ENCODE data around the gene AKAP6. TPM values are rescaled to one million over a fixed set of nuclear protein-coding genes. Genes with fewer than 3 reads are reported as not detected.

AKAP6 gene
- total RNA-seq, 2 experiments from 2014 or later: 1.2 to 1.4 TPM

GRCh38 chr14:32408018-32408417 is 78.9 kb downstream of the AKAP6 start:
- ATAC-seq (no peak), DNase-seq (no peak)
- ChIA-PET CTCF (no interaction called here), POLR2A (no interaction called here)
- Mint-ChIP-seq H3K4me3 (no peak overlapping the region), H3K4me1 (ENCODE audit: low read depth) (no peaks in the 10 kb centered on the region), H3K36me3 (ENCODE audit: low read depth) (no peaks in the 10 kb centered on the region), H3K9me3 (no peaks in the 10 kb centered on the region), H3K27me3 (no peaks in the 10 kb centered on the region), H3K27ac (no peak overlapping the region)
- intact Hi-C loops (cut with micrococcal nuclease): no loop called here
- TF ChIP-seq, protein P1, sequence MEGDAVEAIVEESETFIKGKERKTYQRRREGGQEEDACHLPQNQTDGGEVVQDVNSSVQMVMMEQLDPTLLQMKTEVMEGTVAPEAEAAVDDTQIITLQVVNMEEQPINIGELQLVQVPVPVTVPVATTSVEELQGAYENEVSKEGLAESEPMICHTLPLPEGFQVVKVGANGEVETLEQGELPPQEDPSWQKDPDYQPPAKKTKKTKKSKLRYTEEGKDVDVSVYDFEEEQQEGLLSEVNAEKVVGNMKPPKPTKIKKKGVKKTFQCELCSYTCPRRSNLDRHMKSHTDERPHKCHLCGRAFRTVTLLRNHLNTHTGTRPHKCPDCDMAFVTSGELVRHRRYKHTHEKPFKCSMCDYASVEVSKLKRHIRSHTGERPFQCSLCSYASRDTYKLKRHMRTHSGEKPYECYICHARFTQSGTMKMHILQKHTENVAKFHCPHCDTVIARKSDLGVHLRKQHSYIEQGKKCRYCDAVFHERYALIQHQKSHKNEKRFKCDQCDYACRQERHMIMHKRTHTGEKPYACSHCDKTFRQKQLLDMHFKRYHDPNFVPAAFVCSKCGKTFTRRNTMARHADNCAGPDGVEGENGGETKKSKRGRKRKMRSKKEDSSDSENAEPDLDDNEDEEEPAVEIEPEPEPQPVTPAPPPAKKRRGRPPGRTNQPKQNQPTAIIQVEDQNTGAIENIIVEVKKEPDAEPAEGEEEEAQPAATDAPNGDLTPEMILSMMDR (IDR thresholded peaks at IDR 0.05): no peak

DNA sequence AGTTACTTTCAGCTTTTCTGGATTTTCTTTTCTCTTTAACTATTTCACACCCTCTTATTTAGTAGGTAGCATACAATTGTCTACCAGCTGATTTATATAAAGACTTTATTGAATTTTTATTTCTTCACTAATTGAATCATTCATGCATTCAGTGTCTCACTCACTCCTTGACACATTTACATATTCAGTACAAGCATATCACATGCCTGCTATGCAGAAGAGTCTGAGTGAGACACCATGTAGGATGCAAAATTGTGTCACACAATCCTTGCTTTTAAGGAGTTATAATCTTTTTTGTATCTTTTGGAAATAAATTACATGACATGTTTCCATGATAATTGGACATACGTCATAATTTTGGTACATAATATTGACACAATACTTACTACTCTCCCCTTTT is 83.0 kb downstream of the AKAP6 start:
- ATAC-seq: no peak
- H3K4me3 Mint-ChIP-seq: no peak overlapping the region
- no peaks in the 10 kb centered on the region for H3K36me3 Mint-ChIP-seq (ENCODE audit: low read depth)
- ChIA-PET CTCF (no interaction called here), POLR2A (no interaction called here)
- DNase-seq: no peak
- H3K9me3 Mint-ChIP-seq: no peaks in the 10 kb centered on the region
- intact Hi-C loops (cut with micrococcal nuclease): no loop called here
- H3K4me1 Mint-ChIP-seq (ENCODE audit: low read depth): no peaks in the 10 kb centered on the region
- TF ChIP-seq, protein P1 (IDR thresholded peaks at IDR 0.05): no peak
- H3K27ac Mint-ChIP-seq: no peak overlapping the region
- no peaks in the 10 kb centered on the region for H3K27me3 Mint-ChIP-seq

DNA sequence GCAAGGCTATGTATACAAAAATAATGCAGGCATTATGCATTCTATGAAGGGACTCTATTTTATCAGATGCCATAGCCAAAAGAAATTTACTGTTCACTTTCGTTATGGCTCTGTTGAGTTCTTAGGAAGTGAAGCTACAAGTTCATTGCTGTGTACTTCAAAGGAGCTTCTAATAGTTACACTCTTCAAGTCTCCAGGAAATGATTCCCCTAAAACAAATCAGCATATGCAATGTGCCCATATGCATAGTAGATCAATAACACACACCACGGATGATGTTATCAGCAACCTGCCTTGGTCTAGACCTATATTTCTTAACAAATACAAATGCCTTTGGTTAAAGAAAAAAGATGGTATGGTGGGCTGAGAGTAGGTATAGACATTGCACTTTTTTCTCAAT is 83.4 kb downstream of the AKAP6 start:
- no peaks in the 10 kb centered on the region for H3K27me3 Mint-ChIP-seq
- DNase-seq (no peak), ATAC-seq (no peak)
- H3K36me3 Mint-ChIP-seq (ENCODE audit: low read depth): no peaks in the 10 kb centered on the region
- H3K9me3 Mint-ChIP-seq: no peaks in the 10 kb centered on the region
- no peak overlapping the region for H3K27ac Mint-ChIP-seq
- no peak overlapping the region for H3K4me3 Mint-ChIP-seq
- no peaks in the 10 kb centered on the region for H3K4me1 Mint-ChIP-seq (ENCODE audit: low read depth)
- TF ChIP-seq, protein P1 (IDR thresholded peaks at IDR 0.05): no peak
- POLR2A ChIA-PET: no interaction called here
- intact Hi-C loops (cut with micrococcal nuclease): no loop called here
- CTCF ChIA-PET: no interaction called here

GRCh38 chr14:32413967-32414640 is 85.0 kb downstream of the AKAP6 start:
- H3K36me3 Mint-ChIP-seq (ENCODE audit: low read depth): no peaks in the 10 kb centered on the region
- ATAC-seq: no peak
- ChIA-PET CTCF (no interaction called here), POLR2A (no interaction called here)
- no peak overlapping the region for H3K4me3 Mint-ChIP-seq
- TF ChIP-seq, protein P1 (IDR thresholded peaks at IDR 0.05): no peak
- DNase-seq: no peak
- no peaks in the 10 kb centered on the region for H3K4me1 Mint-ChIP-seq (ENCODE audit: low read depth)
- no peaks in the 10 kb centered on the region for H3K9me3 Mint-ChIP-seq
- no peak overlapping the region for H3K27ac Mint-ChIP-seq
- H3K27me3 Mint-ChIP-seq: no peaks in the 10 kb centered on the region
- intact Hi-C loops (cut with micrococcal nuclease): no loop called here

GRCh38 chr14:32414808-32415255 is 85.7 kb downstream of the AKAP6 start:
- Mint-ChIP-seq H3K36me3 (ENCODE audit: low read depth) (no peaks in the 10 kb centered on the region), H3K4me3 (no peak overlapping the region), H3K27ac (no peak overlapping the region), H3K27me3 (no peaks in the 10 kb centered on the region), H3K9me3 (no peaks in the 10 kb centered on the region), H3K4me1 (ENCODE audit: low read depth) (no peaks in the 10 kb centered on the region)
- DNase-seq: no peak
- no peak for ATAC-seq
- intact Hi-C loops (cut with micrococcal nuclease): no loop called here
- TF ChIP-seq, protein P1 (IDR thresholded peaks at IDR 0.05): no peak
- ChIA-PET POLR2A (no interaction called here), CTCF (no interaction called here)
